ENCODE data around the gene HERPUD1. TPM values are rescaled to one million over a fixed set of nuclear protein-coding genes. Genes with fewer than 3 reads are reported as not detected.

The HERPUD1 gene
- total RNA-seq, 1 donor, result 190 TPM

- H3K27ac ChIP-seq (ENCODE audit: low read depth, low read length), result peak overlapping the region; percentile 91
- no peaks in the 10 kb centered on the region for H3K79me2 ChIP-seq (ENCODE audit: insufficient read depth, low read length)
- no peak for DNase-seq (ENCODE audit: insufficient read length, low spot score, missing footprints)
- no peaks in the 10 kb centered on the region for H3K27me3 ChIP-seq (ENCODE audit: insufficient read depth, low read length)
- peak overlapping the region; percentile 59 for H2AFZ ChIP-seq (ENCODE audit: low read length)
- H3K4me1 ChIP-seq (ENCODE audit: insufficient read depth, low read length), result peaks cover 36% of the 10 kb centered on the region
- TF ChIP-seq, protein P1, sequence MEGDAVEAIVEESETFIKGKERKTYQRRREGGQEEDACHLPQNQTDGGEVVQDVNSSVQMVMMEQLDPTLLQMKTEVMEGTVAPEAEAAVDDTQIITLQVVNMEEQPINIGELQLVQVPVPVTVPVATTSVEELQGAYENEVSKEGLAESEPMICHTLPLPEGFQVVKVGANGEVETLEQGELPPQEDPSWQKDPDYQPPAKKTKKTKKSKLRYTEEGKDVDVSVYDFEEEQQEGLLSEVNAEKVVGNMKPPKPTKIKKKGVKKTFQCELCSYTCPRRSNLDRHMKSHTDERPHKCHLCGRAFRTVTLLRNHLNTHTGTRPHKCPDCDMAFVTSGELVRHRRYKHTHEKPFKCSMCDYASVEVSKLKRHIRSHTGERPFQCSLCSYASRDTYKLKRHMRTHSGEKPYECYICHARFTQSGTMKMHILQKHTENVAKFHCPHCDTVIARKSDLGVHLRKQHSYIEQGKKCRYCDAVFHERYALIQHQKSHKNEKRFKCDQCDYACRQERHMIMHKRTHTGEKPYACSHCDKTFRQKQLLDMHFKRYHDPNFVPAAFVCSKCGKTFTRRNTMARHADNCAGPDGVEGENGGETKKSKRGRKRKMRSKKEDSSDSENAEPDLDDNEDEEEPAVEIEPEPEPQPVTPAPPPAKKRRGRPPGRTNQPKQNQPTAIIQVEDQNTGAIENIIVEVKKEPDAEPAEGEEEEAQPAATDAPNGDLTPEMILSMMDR (IDR thresholded peaks at IDR 0.05; ENCODE audit: extremely low read depth, low read depth, low read length), result no peak
- H3K4me3 ChIP-seq (ENCODE audit: insufficient read depth, low read length), result no peak overlapping the region
- H4K20me1 ChIP-seq (ENCODE audit: insufficient read depth, low read length), result no peaks in the 10 kb centered on the region
- peak overlapping the region; percentile 14 for H3K4me2 ChIP-seq (ENCODE audit: insufficient read depth, low read length)
- no peaks in the 10 kb centered on the region for H3K36me3 ChIP-seq (ENCODE audit: insufficient read depth, low read length)
- H3K9me3 ChIP-seq (ENCODE audit: low read depth, low read length), result no peaks in the 10 kb centered on the region
Measured at GRCh38 chr16:56965149-56966092, 33.5 kb downstream of the HERPUD1 start.

DNA sequence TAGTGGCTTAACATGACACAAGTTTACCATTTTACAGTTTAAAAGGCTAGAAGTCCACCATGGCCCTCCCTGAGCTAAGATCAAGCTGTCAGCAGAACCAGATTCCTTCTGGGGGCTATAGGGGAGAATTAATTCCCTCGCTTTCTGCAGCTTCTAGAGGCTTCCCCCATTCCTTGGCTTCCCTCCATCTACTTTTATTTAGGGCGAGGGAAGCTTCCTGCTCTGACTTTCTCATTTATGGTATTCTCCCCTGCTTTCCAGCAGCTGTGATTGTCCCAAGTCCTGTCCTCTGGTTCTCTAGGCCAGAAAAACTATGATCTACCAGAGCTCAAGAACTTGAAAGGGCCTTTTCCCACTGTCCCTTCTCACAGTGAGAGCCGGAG, 34.1 kb downstream of the HERPUD1 start:
- DNase-seq (ENCODE audit: insufficient read length, low spot score, missing footprints), result no peak
- Histone ChIP-seq H3K79me2 (ENCODE audit: insufficient read depth, low read length) (no peaks in the 10 kb centered on the region), H3K27ac (ENCODE audit: low read depth, low read length) (peak overlapping the region; percentile 91), H3K4me1 (ENCODE audit: insufficient read depth, low read length) (peaks cover 34% of the 10 kb centered on the region), H3K36me3 (ENCODE audit: insufficient read depth, low read length) (no peaks in the 10 kb centered on the region), H2AFZ (ENCODE audit: low read length) (peak overlapping the region; percentile 59), H3K27me3 (ENCODE audit: insufficient read depth, low read length) (no peaks in the 10 kb centered on the region), H3K4me2 (ENCODE audit: insufficient read depth, low read length) (no peak overlapping the region), H4K20me1 (ENCODE audit: insufficient read depth, low read length) (no peaks in the 10 kb centered on the region), H3K4me3 (ENCODE audit: insufficient read depth, low read length) (no peak overlapping the region), H3K9me3 (ENCODE audit: low read depth, low read length) (no peaks in the 10 kb centered on the region)
- TF ChIP-seq, protein P1 (IDR thresholded peaks at IDR 0.05; ENCODE audit: extremely low read depth, low read depth, low read length), result no peak

DNA sequence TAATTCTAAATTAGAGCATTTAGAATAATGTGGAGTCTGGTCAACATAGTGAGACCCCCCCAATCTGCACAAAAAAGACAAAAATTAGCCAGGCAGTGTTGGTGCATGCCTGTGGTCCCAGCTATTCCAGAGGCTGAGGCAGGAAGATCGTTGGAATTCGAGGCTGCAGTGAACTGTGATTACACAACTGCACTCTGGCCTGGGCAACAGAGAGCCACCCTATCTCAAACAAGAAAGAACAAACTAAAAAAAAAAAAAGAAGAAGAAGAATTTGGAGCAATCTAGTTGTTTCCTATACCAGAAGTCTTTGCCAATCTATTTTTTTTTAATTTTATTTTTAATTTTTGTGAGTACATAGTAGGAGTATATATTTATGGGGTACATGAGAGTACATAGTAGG, 35.8 kb downstream of the HERPUD1 start:
- peak overlapping the region; percentile 3 for H3K4me2 ChIP-seq (ENCODE audit: insufficient read depth, low read length)
- TF ChIP-seq, protein P1 (IDR thresholded peaks at IDR 0.05; ENCODE audit: extremely low read depth, low read depth, low read length), result no peak
- no peaks in the 10 kb centered on the region for H3K79me2 ChIP-seq (ENCODE audit: insufficient read depth, low read length)
- H3K9me3 ChIP-seq (ENCODE audit: low read depth, low read length), result no peaks in the 10 kb centered on the region
- no peak overlapping the region for H2AFZ ChIP-seq (ENCODE audit: low read length)
- no peaks in the 10 kb centered on the region for H3K36me3 ChIP-seq (ENCODE audit: insufficient read depth, low read length)
- H3K4me3 ChIP-seq (ENCODE audit: insufficient read depth, low read length), result no peak overlapping the region
- no peak overlapping the region for H3K27ac ChIP-seq (ENCODE audit: low read depth, low read length)
- peaks cover 26% of the 10 kb centered on the region for H3K4me1 ChIP-seq (ENCODE audit: insufficient read depth, low read length)
- H4K20me1 ChIP-seq (ENCODE audit: insufficient read depth, low read length), result no peaks in the 10 kb centered on the region
- peaks cover 2% of the 10 kb centered on the region for H3K27me3 ChIP-seq (ENCODE audit: insufficient read depth, low read length)
- no peak for DNase-seq (ENCODE audit: insufficient read length, low spot score, missing footprints)

- no peaks in the 10 kb centered on the region for H3K9me3 ChIP-seq (ENCODE audit: low read depth, low read length)
- H3K27ac ChIP-seq (ENCODE audit: low read depth, low read length), result no peak overlapping the region
- no peak for DNase-seq (ENCODE audit: insufficient read length, low spot score, missing footprints)
- no peak overlapping the region for H3K4me2 ChIP-seq (ENCODE audit: insufficient read depth, low read length)
- peaks cover 2% of the 10 kb centered on the region for H3K27me3 ChIP-seq (ENCODE audit: insufficient read depth, low read length)
- H3K36me3 ChIP-seq (ENCODE audit: insufficient read depth, low read length), result no peaks in the 10 kb centered on the region
- no peak overlapping the region for H2AFZ ChIP-seq (ENCODE audit: low read length)
- H4K20me1 ChIP-seq (ENCODE audit: insufficient read depth, low read length), result no peaks in the 10 kb centered on the region
- H3K79me2 ChIP-seq (ENCODE audit: insufficient read depth, low read length), result no peaks in the 10 kb centered on the region
- TF ChIP-seq, protein P1 (IDR thresholded peaks at IDR 0.05; ENCODE audit: extremely low read depth, low read depth, low read length), result no peak
- H3K4me3 ChIP-seq (ENCODE audit: insufficient read depth, low read length), result no peak overlapping the region
- H3K4me1 ChIP-seq (ENCODE audit: insufficient read depth, low read length), result peaks cover 26% of the 10 kb centered on the region
Measured at GRCh38 chr16:56969769-56970168, 37.8 kb downstream of the HERPUD1 start.

Data from osteoblast (primary cell).